Epidermal melanocyte (primary cell): ENCODE measurements around the gene CLEC2L.

Experiments used
- DNase-seq: peaks from one replicate; pipeline ENCODE4 v3.0.0; 2011; ENCODE audit warnings: low spot score; ENCODE audit not compliant: insufficient read length

CLEC2L gene

GRCh38 chr7:139573871-139574270, 50.4 kb downstream of the CLEC2L start:
- no peak for DNase-seq

- no peak for DNase-seq
Measured at GRCh38 chr7:139574618-139575337, 51.3 kb downstream of the CLEC2L start.

GRCh38 chr7:139575338-139575680, 51.8 kb downstream of the CLEC2L start:
- no peak for DNase-seq

- no peak for DNase-seq
Measured at GRCh38 chr7:139576179-139576973, 52.9 kb downstream of the CLEC2L start.

GRCh38 chr7:139580435-139580834, 57.0 kb downstream of the CLEC2L start:
- DNase-seq = no peak

- no peak for DNase-seq
Measured at GRCh38 chr7:139582130-139582650, 58.7 kb downstream of the CLEC2L start.

GRCh38 chr7:139582671-139583155, 59.2 kb downstream of the CLEC2L start:
- no peak for DNase-seq

GRCh38 chr7:139583826-139584553, 60.5 kb downstream of the CLEC2L start:
- DNase-seq = no peak

GRCh38 chr7:139585042-139585441, 61.6 kb downstream of the CLEC2L start:
- DNase-seq = no peak

- no peak for DNase-seq
Measured at GRCh38 chr7:139586286-139586685, 62.8 kb downstream of the CLEC2L start.

- DNase-seq = no peak
Measured at GRCh38 chr7:139587535-139587934, 64.0 kb downstream of the CLEC2L start.

GRCh38 chr7:139588632-139589031, 65.1 kb downstream of the CLEC2L start:
- no peak for DNase-seq

- DNase-seq = no peak
Measured at GRCh38 chr7:139589474-139589873, 66.0 kb downstream of the CLEC2L start.

GRCh38 chr7:139591550-139592195, 68.2 kb downstream of the CLEC2L start:
- DNase-seq = no peak

GRCh38 chr7:139592801-139593461, 69.4 kb downstream of the CLEC2L start:
- DNase-seq = no peak

- no peak for DNase-seq
Measured at GRCh38 chr7:139594090-139594489, 70.6 kb downstream of the CLEC2L start.
